Mammary epithelial cell (primary cell): ENCODE measurements around the gene TMTC2.

Experiments
- EZH2 ChIP-seq: IDR thresholded peaks from 2 replicates; pipeline ENCODE4 v1.6.1; 2012; ENCODE audit warnings: low read length, inconsistent platforms, borderline replicate concordance
- TF ChIP-seq, protein P1 (sequence below), 2 donors: IDR thresholded peaks in 1 of 2; conservative IDR thresholded peaks in 1 of 2; 2 replicates each; pipeline ENCODE4 v1.5.1; 2011 to 2012; ENCODE audit warnings: inconsistent platforms in 2 of 2, low read length in 2 of 2, mild to moderate bottlenecking in 2 of 2, control low read depth in 1 of 2, low read depth in 1 of 2; ENCODE audit not compliant: insufficient read depth in 1 of 2; ENCODE audit errors: extremely low read depth in 1 of 2

DNA sequence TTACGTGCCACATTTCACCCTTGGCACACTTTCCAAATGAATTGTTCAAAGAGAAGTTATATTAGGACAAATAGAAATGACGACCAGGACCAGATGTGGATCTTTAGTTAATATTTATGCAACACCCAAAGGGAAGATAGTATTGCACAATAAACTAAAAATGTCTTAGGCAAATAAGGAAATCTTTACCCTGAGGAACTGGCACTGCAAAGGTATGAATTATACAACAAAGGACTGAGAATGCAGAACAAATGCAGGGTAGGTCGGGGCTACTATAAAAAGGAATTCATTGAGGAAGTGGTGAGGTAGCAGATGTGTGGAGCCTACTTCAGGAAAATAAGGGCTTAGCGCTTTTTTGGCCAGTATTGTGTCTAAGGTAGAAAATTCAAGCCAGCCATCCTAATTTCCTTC lies 3.9 kb upstream of the TMTC2 start:
- no peak for TF ChIP-seq EZH2
- TF ChIP-seq, protein P1, sequence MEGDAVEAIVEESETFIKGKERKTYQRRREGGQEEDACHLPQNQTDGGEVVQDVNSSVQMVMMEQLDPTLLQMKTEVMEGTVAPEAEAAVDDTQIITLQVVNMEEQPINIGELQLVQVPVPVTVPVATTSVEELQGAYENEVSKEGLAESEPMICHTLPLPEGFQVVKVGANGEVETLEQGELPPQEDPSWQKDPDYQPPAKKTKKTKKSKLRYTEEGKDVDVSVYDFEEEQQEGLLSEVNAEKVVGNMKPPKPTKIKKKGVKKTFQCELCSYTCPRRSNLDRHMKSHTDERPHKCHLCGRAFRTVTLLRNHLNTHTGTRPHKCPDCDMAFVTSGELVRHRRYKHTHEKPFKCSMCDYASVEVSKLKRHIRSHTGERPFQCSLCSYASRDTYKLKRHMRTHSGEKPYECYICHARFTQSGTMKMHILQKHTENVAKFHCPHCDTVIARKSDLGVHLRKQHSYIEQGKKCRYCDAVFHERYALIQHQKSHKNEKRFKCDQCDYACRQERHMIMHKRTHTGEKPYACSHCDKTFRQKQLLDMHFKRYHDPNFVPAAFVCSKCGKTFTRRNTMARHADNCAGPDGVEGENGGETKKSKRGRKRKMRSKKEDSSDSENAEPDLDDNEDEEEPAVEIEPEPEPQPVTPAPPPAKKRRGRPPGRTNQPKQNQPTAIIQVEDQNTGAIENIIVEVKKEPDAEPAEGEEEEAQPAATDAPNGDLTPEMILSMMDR (conservative IDR thresholded peaks at IDR 0.05 in 1 of 2, IDR thresholded peaks at IDR 0.05 in 1 of 2; ENCODE audit: extremely low read depth in 1 of 2, insufficient read depth in 1 of 2, low read depth in 1 of 2, low read length in 2 of 2): no peak
